ENCODE results near the gene CD83. TPM values are rescaled to one million over a fixed set of nuclear protein-coding genes. Genes with fewer than 3 reads are reported as not detected.

CD83 gene
- total RNA-seq, 1 donor from 2014 or later, result 0.11 TPM

- DNase-seq (ENCODE audit: low spot score in 2 of 2), result no peak
- H3K36me3 ChIP-seq, result no peaks in the 10 kb centered on the region
- intact Hi-C loops (cut with DNase I), result no loop called here
- H3K27me3 ChIP-seq, result no peaks in the 10 kb centered on the region
- no peak overlapping the region for H3K4me3 ChIP-seq
- no peaks in the 10 kb centered on the region for H3K4me1 ChIP-seq
- no peaks in the 10 kb centered on the region for H3K9me3 ChIP-seq
- no peak overlapping the region for H3K27ac ChIP-seq
- no peak for TF ChIP-seq CTCF (IDR thresholded peaks at IDR 0.05)
Observed at GRCh38 chr6:14081126-14081525, 36.4 kb upstream of the CD83 start.

GRCh38 chr6:14082771-14083170 lies 34.8 kb upstream of the CD83 start:
- Histone ChIP-seq H3K4me3 (no peak overlapping the region), H3K9me3 (no peaks in the 10 kb centered on the region), H3K27ac (no peak overlapping the region), H3K4me1 (no peaks in the 10 kb centered on the region), H3K36me3 (no peaks in the 10 kb centered on the region), H3K27me3 (no peaks in the 10 kb centered on the region)
- DNase-seq (ENCODE audit: low spot score in 2 of 2), result no peak
- intact Hi-C loops (cut with DNase I), result no loop called here
- no peak for TF ChIP-seq CTCF (IDR thresholded peaks at IDR 0.05)

- H3K4me1 ChIP-seq, result no peaks in the 10 kb centered on the region
- no peaks in the 10 kb centered on the region for H3K36me3 ChIP-seq
- intact Hi-C loops (cut with DNase I), result no loop called here
- no peaks in the 10 kb centered on the region for H3K27me3 ChIP-seq
- no peak for TF ChIP-seq CTCF (IDR thresholded peaks at IDR 0.05)
- DNase-seq (ENCODE audit: low spot score in 2 of 2), result no peak
- no peak overlapping the region for H3K4me3 ChIP-seq
- H3K27ac ChIP-seq, result no peak overlapping the region
- H3K9me3 ChIP-seq, result no peaks in the 10 kb centered on the region
Observed at GRCh38 chr6:14083262-14083661, 34.3 kb upstream of the CD83 start.

GRCh38 chr6:14083751-14084150 lies 33.8 kb upstream of the CD83 start:
- H3K4me1 ChIP-seq, result no peaks in the 10 kb centered on the region
- no peak overlapping the region for H3K27ac ChIP-seq
- no peaks in the 10 kb centered on the region for H3K27me3 ChIP-seq
- no peaks in the 10 kb centered on the region for H3K9me3 ChIP-seq
- no peak for TF ChIP-seq CTCF (IDR thresholded peaks at IDR 0.05)
- DNase-seq (ENCODE audit: low spot score in 2 of 2), result no peak
- intact Hi-C loops (cut with DNase I), result no loop called here
- no peak overlapping the region for H3K4me3 ChIP-seq
- no peaks in the 10 kb centered on the region for H3K36me3 ChIP-seq

- intact Hi-C loops (cut with DNase I), result no loop called here
- Histone ChIP-seq H3K4me3 (no peak overlapping the region), H3K4me1 (no peaks in the 10 kb centered on the region), H3K27ac (no peak overlapping the region), H3K9me3 (no peaks in the 10 kb centered on the region), H3K36me3 (no peaks in the 10 kb centered on the region), H3K27me3 (no peaks in the 10 kb centered on the region)
- no peak for DNase-seq (ENCODE audit: low spot score in 2 of 2)
- no peak for TF ChIP-seq CTCF (IDR thresholded peaks at IDR 0.05)
Observed at GRCh38 chr6:14084388-14084787, 33.2 kb upstream of the CD83 start.

GRCh38 chr6:14085176-14085787 lies 32.3 kb upstream of the CD83 start:
- H3K9me3 ChIP-seq, result no peaks in the 10 kb centered on the region
- no peaks in the 10 kb centered on the region for H3K4me1 ChIP-seq
- no peak overlapping the region for H3K4me3 ChIP-seq
- no peak overlapping the region for H3K27ac ChIP-seq
- TF ChIP-seq CTCF (IDR thresholded peaks at IDR 0.05), result no peak
- no peaks in the 10 kb centered on the region for H3K27me3 ChIP-seq
- intact Hi-C loops (cut with DNase I), result no loop called here
- DNase-seq (ENCODE audit: low spot score in 2 of 2), result no peak
- H3K36me3 ChIP-seq, result no peaks in the 10 kb centered on the region

Data from ascending aorta (tissue), 2 donors.